Breast epithelium (tissue), 3 donors: ENCODE results near the gene PCF11.

Source experiments
- POLR2A ChIP-seq: fragments of 450-650 bp; IDR thresholded peaks from one replicate; pipeline ENCODE4 v1.6.1; 2016; ENCODE audit warnings: antibody characterized with exemption, mild to moderate bottlenecking, moderate library complexity
- TF ChIP-seq, protein P1 (sequence below), 3 donors: fragments of 450-650 bp; IDR thresholded peaks; one replicate each; pipeline ENCODE4 v1.5.1; 2016 to 2017; ENCODE audit warnings: antibody characterized with exemption in 3 of 3, mild to moderate bottlenecking in 3 of 3, moderate library complexity in 3 of 3

DNA sequence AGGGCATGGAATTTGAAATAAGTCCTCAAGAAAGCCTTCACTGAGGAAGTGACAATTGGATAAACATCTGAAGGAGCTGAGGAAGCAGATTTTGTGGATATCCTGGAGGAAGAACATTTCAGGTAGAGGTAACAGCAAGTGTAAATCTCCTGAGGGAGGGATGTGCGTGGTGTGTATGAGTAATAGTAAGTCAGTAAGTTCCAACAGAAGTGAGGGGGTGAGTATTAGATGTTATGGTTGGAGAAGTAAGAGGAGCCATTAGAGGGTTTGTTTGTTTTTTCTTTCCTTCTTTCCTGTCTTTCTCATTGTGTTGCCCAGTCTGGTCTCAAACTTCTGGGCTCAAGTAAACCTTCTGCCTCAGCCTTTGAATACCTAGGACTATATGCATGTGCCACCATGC, 65.6 kb downstream of the PCF11 start:
- TF ChIP-seq, protein P1, sequence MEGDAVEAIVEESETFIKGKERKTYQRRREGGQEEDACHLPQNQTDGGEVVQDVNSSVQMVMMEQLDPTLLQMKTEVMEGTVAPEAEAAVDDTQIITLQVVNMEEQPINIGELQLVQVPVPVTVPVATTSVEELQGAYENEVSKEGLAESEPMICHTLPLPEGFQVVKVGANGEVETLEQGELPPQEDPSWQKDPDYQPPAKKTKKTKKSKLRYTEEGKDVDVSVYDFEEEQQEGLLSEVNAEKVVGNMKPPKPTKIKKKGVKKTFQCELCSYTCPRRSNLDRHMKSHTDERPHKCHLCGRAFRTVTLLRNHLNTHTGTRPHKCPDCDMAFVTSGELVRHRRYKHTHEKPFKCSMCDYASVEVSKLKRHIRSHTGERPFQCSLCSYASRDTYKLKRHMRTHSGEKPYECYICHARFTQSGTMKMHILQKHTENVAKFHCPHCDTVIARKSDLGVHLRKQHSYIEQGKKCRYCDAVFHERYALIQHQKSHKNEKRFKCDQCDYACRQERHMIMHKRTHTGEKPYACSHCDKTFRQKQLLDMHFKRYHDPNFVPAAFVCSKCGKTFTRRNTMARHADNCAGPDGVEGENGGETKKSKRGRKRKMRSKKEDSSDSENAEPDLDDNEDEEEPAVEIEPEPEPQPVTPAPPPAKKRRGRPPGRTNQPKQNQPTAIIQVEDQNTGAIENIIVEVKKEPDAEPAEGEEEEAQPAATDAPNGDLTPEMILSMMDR (IDR thresholded peaks at IDR 0.05), result no peak
- no peak for TF ChIP-seq POLR2A
